DMS153 treated with DMSO at 0.1 percent for 48 hours (cell line): ENCODE data around the gene MAMSTR.
A peak's percentile ranks its signal among the peaks of the same experiment; 100 is the strongest.
"Not testable (repeated sequence)": the region's sequence is repeated elsewhere in the genome, so short reads cannot be mapped to it uniquely, and the experiment has no call there.

ENCODE experiments used
- DNase-seq: peaks from one replicate; lab custom pipeline; 2025; ENCODE audit not compliant: unreplicated experiment; lab: John Stamatoyannopoulos, UW

The MAMSTR gene

DNA sequence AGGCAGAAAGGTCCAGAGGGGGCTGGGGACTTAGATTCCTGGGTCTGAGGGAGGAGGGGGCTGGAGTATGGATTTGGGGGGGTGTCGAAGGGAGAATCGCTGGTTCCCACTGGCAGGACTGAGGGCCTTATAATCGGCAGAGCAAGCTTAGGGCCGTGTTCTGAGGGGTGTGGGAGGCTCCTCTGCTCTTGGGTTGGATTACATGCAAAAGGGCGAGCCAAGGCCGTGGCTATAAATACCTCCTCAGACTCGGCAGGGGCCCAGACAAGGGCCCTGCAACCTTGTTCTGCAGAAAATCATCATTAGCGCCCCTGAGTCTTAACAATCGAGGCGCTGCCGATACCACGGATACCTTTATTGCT is 707 bp upstream of the MAMSTR start:
- DNase-seq, result no peak

DNA sequence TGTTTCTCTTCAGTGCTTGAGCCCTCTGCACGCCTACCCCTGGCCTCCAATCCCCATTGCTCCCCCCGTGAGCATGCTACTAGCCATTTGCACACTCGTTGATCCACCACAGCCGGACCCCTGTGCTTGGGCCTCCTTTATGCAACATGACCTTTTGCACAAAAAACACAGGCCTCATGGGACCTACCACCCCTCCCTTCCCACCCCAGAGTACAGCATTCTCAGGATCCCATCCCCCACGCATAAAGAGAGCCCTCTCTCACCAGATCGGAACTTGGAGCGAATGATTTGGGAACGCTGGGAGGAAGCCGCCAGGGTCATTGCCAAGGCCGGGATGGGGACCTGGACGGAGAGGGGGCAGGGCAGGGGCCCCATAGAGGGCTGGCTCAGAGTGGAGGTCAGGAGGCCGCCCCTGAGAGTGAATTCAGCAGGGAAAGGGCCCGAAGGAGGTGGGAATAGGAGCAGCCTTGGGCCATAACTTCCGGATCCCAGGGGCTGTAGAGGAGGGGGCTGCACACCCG is 754 bp downstream of the MAMSTR start:
- no peak for DNase-seq

DNA sequence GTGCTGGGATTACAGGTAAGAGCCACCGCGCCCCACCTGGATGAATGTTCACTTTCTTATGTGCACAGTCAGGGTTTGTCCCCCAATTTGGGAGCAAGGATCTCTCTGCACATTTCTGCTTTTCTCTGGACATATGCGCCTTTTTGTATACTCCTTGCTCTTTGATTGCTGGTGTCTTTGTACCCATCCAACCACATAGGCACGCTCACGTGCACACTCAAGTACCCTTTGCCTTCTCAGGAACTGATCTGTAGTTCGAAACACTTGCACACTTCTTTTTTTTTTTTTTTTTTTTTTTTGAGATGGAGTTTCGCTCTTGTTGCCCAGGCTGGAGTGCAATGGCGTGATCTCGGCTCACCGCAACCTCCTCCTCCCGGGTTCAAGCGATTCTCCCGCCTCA is 1.4 kb downstream of the MAMSTR start:
- not testable (repeated sequence) for DNase-seq

DNA sequence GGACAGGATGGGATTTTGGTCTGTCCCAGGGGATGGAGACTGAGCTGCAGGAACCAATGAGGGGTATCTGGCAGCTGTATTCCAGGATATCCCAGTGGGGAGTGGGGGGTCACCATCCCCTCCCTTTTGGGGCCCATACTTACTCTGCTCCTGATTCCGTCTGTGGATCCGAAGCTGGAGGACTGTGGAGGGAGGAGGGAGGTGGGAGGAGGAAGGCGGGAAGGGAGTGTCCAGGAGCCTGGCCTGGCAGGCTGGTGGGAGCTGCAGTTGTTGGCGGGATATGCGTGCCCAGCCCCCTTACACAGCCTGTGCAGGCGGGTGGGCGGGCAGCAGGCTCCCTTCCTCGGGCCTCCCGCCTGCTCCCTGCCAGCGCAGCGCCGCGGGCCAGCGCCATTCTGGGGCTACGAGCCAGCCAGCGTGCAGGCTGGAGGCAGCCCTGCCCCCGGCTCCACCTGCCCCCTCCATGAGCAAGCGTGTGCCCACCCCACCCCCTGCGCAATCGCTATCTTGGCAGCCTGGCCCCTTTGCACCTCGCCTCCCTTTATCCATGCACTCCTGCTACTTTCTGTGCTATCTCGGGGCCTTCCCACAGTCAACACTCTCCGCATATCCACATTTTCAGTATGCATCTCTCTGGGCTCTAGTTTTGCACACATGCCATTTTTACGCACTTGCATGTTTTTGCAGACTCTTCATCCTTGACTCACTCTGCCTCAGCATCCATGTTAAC is 2.8 kb downstream of the MAMSTR start:
- no peak for DNase-seq

DNA sequence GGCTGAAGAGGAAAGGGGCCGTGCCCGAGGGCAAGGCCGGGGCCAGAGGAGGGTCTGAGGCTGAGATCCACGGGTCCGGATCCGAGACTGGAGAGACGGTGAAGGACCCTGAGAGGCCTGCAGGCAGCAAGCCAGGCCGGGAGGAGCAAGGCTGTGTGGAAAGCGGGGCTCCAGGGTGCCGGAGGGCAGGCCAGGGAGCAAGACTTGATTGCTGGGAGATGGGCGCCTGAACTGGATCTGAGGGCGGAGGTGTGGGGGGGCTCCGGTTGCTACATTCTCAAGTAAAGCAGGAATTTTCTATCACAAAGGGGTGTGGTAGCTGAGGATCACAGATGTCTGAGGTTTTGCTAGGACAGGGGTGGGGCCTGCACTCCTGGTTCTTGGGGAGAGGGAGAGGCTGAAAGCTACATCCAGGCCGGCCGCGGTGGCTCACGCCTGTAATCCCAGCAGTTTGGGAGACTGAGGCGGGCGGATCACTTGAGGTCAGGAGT is 3.8 kb downstream of the MAMSTR start:
- no peak for DNase-seq

DNA sequence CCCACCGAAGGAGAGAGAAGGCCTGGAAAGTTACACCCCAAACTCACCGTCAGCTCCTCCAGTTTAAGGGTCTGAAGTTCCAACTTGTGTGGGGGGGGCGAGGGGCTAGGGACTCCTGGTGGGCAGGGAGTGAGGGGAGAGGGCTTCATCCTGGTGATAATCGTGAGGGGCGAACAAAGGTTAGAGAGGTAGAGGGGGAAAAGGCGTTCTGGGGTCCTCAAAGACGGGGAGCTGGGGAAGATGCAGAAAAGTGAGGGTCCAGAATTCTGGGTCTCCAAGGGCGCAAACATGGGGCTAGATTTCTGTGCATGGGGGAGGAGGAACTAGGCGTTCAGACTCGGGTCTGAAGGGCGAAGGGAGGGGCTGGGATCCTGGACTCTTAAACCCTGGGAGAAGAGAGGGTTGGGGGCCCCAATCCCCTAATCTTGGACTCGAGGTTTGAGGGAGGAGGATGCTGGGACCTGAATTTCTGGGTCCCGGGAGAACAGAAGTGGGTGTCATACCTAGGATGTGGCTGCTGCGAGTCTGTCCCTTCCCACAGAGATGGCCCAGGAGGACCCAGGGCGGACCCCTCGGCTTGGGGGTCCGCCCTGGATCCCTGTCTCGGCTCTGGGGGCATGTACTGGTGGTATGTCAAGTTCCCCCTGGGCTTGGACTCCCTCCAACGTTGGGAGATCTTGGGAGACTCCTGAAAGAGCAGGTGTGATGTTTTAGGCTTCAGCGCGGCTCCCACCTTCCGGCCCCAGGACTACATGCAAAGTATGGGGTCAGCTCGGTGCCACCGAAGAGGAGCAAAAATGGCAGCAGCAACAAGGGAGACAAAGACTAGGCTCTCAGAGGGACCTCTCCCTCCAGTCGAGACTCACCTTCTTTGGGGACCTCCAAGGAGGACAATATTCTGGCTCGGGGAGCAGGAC is 4.5 kb downstream of the MAMSTR start:
- DNase-seq, result no peak

DNA sequence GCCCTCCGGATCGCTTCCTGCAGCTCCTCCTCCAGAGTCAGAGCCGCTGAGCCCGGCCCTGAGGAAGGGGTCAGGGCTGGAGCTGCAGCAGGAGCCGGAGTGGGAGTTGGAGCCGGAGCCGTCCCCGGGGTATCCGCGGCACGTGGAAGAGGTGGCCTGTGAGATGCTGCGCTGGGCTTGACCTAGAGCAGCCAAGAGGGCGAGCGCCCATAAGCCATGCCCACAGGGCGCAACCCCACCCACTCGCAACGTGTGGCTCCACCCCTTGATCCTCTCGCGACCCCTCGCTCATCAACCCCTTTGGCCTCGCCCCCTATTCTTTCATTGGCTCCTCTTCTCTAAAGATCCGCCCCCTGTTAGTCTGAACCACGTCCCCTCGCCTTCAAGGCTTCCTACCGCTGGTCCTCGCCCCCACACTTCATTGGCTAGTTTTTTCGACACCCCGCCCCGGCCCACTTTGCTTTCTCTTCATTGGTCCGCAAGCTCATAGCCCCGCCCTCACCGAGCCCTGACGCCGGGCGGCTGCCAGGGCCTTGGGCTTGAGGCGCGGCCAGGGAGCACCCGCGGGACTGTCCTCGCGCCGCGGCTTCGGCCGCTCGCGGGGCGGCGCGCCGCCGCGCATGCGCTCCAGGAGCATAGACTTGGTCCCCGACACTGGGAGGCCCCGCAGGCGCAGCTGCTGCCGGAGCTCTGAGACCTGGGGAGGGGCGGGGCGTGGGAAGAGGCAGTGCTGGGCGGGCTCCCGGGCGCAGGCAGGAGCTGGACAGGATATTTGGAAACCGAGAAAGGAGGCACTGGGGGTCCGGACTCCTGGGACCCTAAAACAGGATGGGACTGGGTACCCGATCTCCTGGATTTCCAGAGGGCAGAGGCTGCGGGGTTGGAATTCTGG is 5.4 kb downstream of the MAMSTR start:
- peak; percentile 98 for DNase-seq

DNA sequence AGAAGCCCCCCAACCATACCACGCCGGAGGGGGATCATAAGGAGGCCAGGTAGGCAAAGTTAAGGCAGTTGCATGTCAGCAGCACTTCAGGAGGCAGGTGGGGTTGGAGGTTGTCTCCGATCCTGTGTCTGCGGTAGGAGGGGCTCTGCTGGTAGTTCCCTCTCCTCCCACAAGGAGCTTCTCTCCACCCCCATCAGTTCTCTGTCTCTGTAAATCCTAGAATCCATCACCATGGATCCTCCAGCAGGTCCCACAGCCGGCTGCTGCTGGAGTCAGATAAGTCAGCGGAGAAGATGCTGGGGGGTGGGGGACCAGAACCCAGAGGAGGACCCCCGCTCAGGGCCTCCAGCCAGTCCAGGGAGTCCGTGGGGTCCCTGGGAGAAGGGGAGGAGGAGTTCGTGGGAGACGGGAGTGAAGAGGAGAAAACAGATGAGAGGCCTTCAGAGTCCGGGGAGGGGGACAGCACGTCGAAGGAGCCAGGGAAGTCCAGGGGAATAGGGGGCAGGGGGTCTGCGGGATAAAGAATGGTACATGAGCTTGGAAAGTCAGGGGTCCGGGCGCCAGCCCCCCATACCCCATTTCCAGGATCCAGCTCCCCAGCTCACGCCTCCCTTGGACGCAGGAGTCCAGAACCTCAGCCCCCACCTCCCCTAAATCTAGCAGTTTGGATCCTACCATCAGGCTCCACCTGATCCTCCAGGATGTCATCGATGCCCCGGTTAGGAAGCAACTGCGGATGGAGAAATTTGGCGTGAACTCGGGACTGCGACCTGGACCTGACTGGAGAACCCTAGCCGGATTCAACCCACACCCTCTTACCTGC is 6.3 kb downstream of the MAMSTR start:
- no peak for DNase-seq

DNA sequence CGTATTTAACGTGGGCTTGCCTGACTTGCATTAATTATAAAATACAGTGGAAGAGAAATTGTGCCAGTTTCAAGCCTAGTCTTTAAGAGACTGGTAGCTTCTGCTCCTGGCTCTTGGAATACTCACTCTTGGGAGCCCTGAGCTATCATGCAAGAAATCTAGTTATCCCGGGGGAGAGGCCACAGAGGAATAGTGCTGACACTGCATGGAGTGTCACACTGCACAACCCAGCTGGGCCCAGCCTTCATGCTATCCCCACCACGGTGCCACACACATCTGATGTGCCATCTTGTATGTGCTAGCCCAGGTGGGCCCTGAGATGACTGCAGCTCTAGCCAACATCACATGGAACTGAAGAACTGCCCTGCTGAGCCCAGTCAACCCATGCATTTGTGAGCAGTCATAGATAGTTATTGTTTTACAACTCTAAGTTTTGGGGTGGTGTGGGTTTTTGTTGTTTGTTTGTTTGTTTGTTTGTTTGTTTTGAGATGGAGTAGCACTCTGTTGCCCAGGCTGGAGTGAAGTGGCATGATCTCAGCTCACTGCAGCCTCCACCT is 8.3 kb downstream of the MAMSTR start:
- no peak for DNase-seq

DNA sequence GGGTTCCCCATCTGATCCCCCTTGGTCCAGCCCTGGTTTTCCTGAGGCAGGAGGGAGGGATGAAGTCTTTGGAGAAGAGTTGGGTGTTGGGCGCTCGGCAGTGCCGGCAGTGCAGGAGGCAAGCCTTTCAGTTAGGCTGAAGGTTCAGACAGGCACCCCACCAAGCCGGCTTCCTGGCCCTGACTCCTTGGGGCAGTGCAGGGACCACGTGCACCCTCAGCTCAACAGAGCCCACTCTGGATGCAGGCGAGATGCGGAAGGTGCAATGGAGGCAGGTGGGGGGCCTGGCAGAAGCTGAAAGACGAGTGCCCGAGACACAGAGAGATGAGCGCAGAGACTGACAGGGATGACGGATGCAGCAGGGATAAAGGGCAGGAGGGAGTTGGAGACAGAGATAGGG is 11.1 kb downstream of the MAMSTR start:
- no peak for DNase-seq

DNA sequence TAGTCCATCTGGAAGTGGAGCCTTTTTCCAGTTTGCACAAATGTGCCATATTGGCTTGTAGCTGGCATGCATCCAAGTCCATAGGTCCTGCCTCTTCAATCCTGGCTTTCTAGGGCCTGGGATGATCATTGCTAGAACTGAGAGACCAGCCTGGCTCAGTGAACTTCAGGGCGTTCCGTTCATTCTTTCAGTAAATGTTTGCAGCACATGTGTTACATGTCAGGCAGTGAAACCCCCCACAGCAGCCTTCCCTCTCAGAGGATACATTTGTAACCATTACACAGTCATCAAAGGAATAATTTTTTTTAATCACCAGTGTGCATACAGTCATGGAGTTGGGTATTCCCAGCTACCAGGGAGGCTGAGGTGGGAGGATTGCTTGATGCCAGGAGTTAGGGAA is 14.1 kb downstream of the MAMSTR start:
- DNase-seq, result no peak

DNA sequence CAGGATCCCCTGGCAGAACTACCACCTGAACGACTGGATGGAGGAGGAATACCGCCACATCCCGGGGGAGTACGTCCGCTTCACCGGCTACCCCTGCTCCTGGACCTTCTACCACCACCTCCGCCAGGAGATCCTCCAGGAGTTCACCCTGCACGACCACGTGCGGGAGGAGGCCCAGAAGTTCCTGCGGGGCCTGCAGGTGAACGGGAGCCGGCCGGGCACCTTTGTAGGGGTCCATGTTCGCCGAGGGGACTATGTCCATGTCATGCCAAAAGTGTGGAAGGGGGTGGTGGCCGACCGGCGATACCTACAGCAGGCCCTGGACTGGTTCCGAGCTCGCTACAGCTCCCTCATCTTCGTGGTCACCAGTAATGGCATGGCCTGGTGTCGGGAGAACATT is 16.2 kb downstream of the MAMSTR start:
- DNase-seq, result no peak

DNA sequence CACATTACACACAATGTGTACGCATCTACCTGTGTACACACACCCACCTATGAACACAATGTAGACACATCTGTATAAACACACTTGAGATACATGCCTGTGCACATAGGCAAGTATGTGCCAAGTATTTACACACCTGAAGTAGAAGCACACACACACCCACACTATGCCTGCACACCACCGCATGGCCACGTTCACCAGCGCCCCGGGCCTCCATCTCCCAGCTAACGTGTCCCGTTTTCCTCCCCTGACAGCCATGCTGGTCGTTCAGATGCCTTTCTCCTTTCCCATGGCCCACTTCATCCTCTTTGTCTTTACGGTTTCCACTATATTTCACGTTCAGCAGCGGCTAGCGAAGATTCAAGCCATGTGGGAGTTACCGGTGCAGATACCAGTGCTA is 16.8 kb downstream of the MAMSTR start:
- DNase-seq, result no peak

DNA sequence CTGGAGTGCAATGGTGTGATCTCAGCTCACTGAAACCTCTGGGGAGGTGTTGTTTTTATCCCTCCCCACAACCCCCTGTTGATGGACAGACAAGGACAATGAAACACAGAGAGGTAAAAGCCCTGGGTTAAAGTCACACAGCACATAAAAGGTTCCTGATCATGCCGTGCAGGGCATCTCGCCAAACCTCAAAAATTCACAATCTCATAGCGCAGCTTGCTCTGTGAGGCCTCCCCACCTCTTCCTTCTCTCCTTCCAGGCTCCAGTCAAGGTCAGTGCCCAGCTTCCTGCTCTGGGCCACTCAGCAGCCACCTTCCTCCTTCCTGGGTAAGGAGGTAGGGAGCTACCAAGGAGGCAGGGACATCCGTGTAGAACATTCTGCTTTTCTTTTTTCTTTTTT is 21.5 kb downstream of the MAMSTR start:
- DNase-seq, result no peak

DNA sequence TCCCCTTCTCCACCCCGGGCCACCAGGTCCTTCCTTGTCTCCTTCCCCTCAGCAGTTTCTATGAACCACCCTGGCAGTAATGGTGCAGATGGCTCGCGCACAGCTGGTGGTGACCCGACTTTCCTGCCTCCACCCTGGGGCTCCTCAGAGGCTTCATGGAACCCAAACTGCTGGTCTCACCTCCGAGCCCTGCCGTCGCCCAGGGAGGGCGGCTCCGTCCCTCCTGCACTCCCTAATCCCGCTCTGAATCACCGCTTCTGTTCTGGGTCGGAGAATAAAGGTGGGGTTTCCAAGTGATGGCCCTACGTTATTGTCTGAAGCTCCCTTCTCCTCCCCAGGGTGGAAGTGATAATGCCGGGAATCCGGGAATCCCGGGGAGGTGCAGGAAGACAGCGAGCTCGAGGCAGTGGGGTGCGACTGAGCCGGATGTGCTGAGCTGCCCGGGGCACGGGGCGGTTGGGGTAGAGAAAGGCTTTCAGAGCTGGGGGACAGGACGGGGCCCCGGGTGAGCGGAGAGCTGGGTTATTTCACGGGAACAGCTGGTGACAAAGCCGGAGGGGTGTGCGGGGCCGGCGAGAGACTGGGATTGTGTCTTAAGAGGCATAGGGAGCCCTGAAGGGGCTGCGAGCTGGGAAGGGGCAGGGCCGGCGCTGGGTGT is 23.0 kb downstream of the MAMSTR start:
- DNase-seq, result peak; percentile 28

DNA sequence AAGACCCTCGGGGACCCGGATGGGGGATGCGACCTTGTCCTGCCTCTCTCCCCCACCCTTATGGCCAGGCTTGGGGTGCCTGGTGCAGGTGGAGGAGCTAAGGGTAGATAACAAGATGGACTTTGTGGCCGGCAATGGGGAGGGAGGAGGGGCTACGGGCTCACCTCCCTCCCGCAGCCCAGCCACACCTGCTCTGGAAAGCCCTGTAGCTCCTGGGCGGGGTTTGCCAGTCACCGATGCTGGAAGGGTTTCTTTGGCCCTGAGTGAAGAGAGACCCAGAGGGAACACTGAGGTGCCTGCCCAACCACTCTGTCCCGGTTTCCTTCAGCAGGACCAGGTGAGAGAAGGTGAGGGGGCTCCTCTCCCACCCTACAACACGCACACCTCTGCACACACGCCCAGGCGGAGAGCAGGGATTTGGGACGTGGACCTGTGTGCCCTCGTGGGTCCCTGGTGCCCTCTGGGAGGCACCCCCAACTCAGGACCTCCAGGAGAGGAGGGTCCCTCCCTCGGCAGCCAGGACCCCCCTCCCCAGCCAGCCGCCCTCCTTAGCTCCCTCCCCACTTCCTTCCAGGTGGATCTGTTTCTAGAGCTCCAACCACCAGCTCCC is 23.7 kb downstream of the MAMSTR start, which contains the start of gene FUT2:
Gene FUT2, plus strand, starts transcription at position 229 of the 610 bp plus-strand sequence. CDS start 6,986 bp downstream, outside the sequence.
- DNase-seq, result peak; percentile 47

DNA sequence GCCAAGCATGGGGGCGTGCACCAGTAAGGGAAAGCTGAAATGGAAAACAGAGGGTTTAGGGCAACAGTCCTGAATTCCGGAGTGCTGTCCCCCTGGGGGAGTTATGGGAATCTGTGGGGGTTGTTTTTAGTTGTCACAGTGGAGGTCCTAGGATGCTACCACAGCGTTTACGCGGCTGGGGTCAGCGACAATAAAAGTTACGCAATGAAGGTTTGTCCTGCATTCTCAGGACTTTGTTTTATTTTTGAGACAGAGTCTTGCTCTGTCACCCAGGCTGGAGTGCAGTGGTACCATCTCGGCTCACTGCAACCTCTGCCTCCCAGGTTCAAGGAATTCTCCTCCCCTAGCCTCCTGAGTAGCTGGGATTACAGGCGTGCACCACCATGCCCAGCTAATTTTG is 25.9 kb downstream of the MAMSTR start:
- DNase-seq, result not testable (repeated sequence)

DNA sequence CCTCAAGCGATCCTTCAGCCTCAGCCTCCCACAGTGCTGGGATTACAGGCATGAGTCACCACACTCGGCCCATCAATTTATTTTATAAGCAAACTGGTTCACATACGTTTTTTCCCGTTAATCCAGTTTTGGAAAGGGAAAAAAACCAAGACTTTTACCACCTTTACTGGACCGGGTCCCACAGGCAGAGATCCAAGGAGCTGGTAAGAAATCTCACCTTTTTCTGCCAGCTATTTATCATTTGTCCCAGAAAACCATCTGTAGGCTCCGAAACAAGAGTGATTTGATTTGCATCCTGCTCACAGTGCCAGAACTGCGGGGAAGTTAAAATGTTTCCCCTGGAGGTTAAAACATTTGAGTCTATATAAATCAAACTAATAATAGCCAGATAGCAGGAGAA is 30.1 kb downstream of the MAMSTR start:
- no peak for DNase-seq

DNA sequence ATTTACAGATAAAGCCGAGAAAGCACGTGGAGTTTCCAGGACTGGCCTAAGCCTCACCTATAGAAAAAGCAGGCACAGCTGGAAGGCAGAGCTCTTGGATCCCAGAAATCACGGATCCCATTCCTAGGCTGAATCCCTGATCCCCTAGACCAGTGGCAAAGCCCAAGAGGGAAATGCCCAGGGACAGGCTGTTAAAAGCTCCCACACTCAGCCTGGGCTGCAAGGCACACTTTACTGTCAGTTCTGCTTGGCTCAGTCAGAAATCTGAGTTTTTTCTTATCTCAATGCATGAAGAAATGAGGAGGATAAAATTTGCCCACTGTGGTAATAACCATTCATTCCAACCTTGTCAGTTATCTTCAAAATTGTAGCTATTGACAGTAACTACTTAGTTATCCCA is 31.7 kb downstream of the MAMSTR start:
- DNase-seq, result no peak
